ENCODE measurements around the gene LRRC43.

DNA sequence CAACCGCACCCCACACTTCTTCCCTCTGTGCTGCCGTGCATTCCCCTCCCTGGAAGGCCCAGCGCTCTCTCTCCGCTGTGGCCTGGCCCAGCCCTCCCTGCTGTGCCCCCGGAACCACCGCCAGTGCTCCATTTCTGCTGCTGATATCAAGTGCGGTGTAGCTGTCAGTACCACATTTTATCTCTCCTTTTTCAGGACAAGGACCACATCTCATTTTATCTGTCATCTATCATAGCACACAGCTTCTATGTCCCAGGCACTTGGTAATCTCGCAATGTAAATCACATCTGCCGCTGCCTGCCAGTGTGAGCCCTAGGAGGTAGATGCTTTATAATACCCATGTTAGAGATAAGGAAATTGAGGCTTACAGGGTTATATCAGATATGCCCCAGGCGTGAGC lies 27.2 kb upstream of the LRRC43 start:
- TF ChIP-seq, protein P1, sequence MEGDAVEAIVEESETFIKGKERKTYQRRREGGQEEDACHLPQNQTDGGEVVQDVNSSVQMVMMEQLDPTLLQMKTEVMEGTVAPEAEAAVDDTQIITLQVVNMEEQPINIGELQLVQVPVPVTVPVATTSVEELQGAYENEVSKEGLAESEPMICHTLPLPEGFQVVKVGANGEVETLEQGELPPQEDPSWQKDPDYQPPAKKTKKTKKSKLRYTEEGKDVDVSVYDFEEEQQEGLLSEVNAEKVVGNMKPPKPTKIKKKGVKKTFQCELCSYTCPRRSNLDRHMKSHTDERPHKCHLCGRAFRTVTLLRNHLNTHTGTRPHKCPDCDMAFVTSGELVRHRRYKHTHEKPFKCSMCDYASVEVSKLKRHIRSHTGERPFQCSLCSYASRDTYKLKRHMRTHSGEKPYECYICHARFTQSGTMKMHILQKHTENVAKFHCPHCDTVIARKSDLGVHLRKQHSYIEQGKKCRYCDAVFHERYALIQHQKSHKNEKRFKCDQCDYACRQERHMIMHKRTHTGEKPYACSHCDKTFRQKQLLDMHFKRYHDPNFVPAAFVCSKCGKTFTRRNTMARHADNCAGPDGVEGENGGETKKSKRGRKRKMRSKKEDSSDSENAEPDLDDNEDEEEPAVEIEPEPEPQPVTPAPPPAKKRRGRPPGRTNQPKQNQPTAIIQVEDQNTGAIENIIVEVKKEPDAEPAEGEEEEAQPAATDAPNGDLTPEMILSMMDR (IDR thresholded peaks at IDR 0.05) = no peak
- TF ChIP-seq, protein P2, sequence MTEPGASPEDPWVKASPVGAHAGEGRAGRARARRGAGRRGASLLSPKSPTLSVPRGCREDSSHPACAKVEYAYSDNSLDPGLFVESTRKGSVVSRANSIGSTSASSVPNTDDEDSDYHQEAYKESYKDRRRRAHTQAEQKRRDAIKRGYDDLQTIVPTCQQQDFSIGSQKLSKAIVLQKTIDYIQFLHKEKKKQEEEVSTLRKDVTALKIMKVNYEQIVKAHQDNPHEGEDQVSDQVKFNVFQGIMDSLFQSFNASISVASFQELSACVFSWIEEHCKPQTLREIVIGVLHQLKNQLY (CRISPR knock-in tag; IDR thresholded peaks at IDR 0.05) = no peak
- TF ChIP-seq ATF1 (CRISPR knock-in tag; IDR thresholded peaks at IDR 0.05) = no peak
